GM21423 (cell line): ENCODE measurements around the gene GOLT1B.

Experiments
- ATAC-seq: cut with Tn5 transposase; IDR thresholded peaks from one replicate; pipeline ENCODE4 v1.9.1; 2021; ENCODE audit warnings: mild to moderate bottlenecking, moderate library complexity; ENCODE audit not compliant: unreplicated experiment

Gene GOLT1B

DNA sequence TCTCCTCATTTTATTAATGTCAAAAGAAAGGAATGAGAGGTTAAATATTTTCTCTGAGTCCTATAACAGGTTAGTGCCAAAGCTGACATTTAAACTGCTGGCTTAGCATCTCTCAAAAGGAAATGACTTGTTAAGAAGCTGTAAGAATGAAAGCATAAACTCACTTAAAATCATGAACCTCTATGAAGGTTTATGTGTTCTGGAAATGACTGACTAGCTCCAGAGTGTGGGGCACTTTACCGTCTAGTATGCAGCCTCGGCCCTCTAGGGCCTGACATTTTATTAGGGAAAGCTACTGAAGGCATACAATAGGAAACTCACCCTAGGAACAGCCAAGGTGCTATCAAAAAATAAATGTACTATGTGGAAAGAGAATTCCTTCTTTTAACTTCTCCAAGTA lies 59.6 kb downstream of the GOLT1B start:
- ATAC-seq, result no peak

DNA sequence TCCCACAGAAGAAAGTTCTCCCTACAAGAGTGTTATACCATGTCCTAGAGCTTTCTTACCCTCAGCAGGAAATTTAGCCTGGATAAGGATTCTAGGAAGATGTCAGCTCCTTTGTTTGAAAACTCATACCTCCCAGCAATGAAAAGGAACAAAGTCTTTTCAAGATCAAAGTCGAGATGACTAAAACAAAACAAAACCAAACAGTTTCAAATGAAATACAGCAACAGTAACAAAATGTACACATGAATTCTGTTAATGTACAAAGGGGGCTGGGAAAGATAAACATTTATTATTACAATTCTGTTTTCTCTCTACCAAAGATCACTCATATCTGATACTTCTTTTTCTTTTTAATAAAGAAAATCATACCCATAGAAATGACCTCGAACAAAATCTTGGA lies 61.3 kb downstream of the GOLT1B start:
- no peak for ATAC-seq

DNA sequence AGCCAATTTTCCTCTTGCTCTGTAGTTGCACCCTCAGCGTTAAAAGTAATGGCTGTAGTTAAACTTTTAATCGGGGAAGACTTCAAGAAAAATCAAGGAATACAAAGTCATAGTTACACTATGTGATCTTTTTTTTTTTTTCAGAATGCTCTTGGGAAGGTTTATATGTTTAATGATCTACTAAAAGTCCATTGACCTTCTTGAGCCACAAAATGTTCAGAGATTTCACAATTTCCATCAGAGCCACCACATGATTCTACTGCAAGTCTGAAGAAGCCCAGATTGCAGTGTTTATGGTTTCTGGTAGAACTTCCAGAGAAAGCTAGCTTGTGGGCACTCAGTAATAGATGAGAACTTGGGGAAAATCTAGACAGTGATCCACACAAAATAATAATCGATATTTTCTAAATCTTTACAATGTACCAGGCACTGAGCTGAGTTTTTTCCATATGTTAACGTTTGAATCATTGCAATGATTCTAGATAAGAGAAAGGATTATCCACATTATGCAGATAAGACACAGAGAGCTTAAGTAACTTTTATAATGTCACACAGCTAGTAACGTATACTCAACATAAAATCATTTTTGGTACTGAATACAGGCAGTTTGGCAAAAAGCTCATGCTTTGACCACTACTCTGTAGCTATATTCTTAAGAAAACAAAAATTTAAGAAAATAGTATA lies 64.8 kb downstream of the GOLT1B start:
- ATAC-seq, result no peak

- no peak for ATAC-seq
Measured at GRCh38 chr12:21566907-21567394, 65.4 kb downstream of the GOLT1B start.
